HL-60 (cell line): ENCODE results near the gene RIN3.

ENCODE experiments used
- CTCF ChIP-seq: IDR thresholded peaks from one replicate; pipeline ENCODE4 v1.5.1; 2011; ENCODE audit warnings: low read length, control low read depth, inconsistent platforms; ENCODE audit not compliant: insufficient read depth
- GABPA ChIP-seq: IDR thresholded peaks from 2 replicates; pipeline ENCODE4 v1.6.1; 2012; ENCODE audit warnings: low read depth
- POLR2AphosphoS5 ChIP-seq: IDR thresholded peaks from 2 replicates; pipeline ENCODE4 v1.6.1; 2012; ENCODE audit warnings: low read depth
- REST ChIP-seq: IDR thresholded peaks from 2 replicates; pipeline ENCODE4 v1.6.1; 2012; ENCODE audit warnings: low read depth; ENCODE audit not compliant: insufficient replicate concordance

- TF ChIP-seq CTCF (no peak), REST (no peak), GABPA (no peak), POLR2AphosphoS5 (no peak)
Measured at GRCh38 chr14:92538412-92538985, 24.9 kb downstream of the RIN3 start.
